ENCODE data around the gene WNT5A.

DNA sequence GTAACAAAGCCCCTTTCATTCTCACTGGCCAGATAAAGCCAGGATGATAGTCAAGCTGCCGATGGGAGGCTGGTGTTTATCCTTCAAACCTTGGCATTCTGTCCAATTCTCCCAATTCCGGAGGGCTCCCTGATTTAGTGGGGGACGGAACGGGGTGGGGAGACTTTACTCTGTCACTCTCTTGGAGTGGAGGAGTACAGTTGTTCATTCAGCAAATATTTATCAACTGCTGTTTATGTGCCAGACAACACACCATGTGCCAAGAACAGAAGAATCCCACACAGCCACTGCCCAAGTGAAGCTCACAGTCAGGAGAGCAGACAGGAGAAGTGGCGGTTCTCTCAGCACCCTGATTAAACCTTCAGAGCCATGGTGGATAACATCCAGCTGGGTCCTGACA is 63.3 kb downstream of the WNT5A start:
- TF ChIP-seq, protein P1, sequence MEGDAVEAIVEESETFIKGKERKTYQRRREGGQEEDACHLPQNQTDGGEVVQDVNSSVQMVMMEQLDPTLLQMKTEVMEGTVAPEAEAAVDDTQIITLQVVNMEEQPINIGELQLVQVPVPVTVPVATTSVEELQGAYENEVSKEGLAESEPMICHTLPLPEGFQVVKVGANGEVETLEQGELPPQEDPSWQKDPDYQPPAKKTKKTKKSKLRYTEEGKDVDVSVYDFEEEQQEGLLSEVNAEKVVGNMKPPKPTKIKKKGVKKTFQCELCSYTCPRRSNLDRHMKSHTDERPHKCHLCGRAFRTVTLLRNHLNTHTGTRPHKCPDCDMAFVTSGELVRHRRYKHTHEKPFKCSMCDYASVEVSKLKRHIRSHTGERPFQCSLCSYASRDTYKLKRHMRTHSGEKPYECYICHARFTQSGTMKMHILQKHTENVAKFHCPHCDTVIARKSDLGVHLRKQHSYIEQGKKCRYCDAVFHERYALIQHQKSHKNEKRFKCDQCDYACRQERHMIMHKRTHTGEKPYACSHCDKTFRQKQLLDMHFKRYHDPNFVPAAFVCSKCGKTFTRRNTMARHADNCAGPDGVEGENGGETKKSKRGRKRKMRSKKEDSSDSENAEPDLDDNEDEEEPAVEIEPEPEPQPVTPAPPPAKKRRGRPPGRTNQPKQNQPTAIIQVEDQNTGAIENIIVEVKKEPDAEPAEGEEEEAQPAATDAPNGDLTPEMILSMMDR (IDR thresholded peaks at IDR 0.05) = no peak
- TF ChIP-seq EZH2 (IDR thresholded peaks at IDR 0.05; ENCODE audit: borderline replicate concordance, insufficient read depth, low read depth, low read length, poor library complexity, severe bottlenecking) = no peak
